GM18499 (cell line): Measurements from ENCODE around the gene TSSK6.
"Not testable (repeated sequence)": the region's sequence is repeated elsewhere in the genome, so short reads cannot be mapped to it uniquely, and the experiment has no call there.

Experiments used
- ATAC-seq: cut with Tn5 transposase; IDR thresholded peaks from one replicate; pipeline ENCODE4 v1.9.1; 2021; ENCODE audit warnings: moderate number of reproducible peaks; ENCODE audit not compliant: insufficient read depth, unreplicated experiment

The TSSK6 gene

GRCh38 chr19:19490214-19490968 is 25.0 kb downstream of the TSSK6 start:
- ATAC-seq = no peak

- no peak for ATAC-seq
Observed at GRCh38 chr19:19489804-19490204, 25.5 kb downstream of the TSSK6 start.

GRCh38 chr19:19488875-19489690 is 26.3 kb downstream of the TSSK6 start:
- ATAC-seq = no peak

GRCh38 chr19:19487950-19488874 is 27.1 kb downstream of the TSSK6 start:
- ATAC-seq = no peak

GRCh38 chr19:19487077-19487949 is 28.0 kb downstream of the TSSK6 start:
- no peak for ATAC-seq

GRCh38 chr19:19486343-19487076 is 28.8 kb downstream of the TSSK6 start:
- ATAC-seq = no peak

- ATAC-seq = no peak
Observed at GRCh38 chr19:19485998-19486290, 29.4 kb downstream of the TSSK6 start.

GRCh38 chr19:19485161-19485997 is 30.0 kb downstream of the TSSK6 start:
- no peak for ATAC-seq

GRCh38 chr19:19482809-19483596 is 32.3 kb downstream of the TSSK6 start:
- ATAC-seq = no peak

GRCh38 chr19:19480688-19481087 is 34.7 kb downstream of the TSSK6 start:
- no peak for ATAC-seq

GRCh38 chr19:19477705-19478383 is 37.5 kb downstream of the TSSK6 start:
- no peak for ATAC-seq

- no peak for ATAC-seq
Observed at GRCh38 chr19:19475849-19476828, 39.2 kb downstream of the TSSK6 start.

- no peak for ATAC-seq
Observed at GRCh38 chr19:19475015-19475765, 40.2 kb downstream of the TSSK6 start.

GRCh38 chr19:19472106-19472505 is 43.2 kb downstream of the TSSK6 start:
- ATAC-seq = not testable (repeated sequence)

GRCh38 chr19:19471682-19472081 is 43.7 kb downstream of the TSSK6 start:
- no peak for ATAC-seq
